GM23248 (cell line): ENCODE measurements around the gene C1RL.

Experiments
- EZH2 ChIP-seq: fragments of 200-600 bp; sonication (generic); IDR thresholded peaks from 2 replicates; pipeline ENCODE4 v1.6.1; 2018; ENCODE audit warnings: antibody characterized with exemption, mild to moderate bottlenecking; ENCODE audit not compliant: insufficient read depth, poor library complexity, severe bottlenecking
- EZH2phosphoT487 ChIP-seq: fragments of 200-600 bp; sonication (generic); IDR thresholded peaks from 2 replicates; pipeline ENCODE4 v1.6.1; 2018; ENCODE audit warnings: antibody characterized with exemption, moderate library complexity, mild to moderate bottlenecking, low read depth; ENCODE audit not compliant: insufficient read depth

DNA sequence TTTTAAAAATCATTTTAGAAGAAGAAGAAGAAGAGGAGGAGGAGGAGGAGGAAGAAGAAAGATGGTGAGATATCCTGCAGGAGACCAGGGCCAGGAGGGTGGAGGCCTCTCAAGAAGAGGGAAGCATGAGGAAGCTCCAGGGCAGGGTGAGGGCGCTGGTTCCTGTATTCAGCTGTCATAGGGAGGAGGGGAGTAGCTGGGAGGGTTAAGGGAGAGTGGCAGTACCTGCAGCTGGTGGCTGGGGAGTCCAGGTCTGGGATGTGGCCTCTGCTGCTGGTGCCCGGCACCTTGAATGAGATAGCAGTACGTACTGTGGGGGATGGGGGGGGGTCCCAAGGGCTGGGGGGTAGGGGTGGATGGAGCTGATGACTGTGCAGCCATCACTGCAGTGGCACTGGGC lies 9.9 kb upstream of the C1RL start:
- TF ChIP-seq EZH2phosphoT487 (no peak), EZH2 (no peak)
